NB4 (cell line): ENCODE data around the gene NTNG1.

Experiments
- CTCF ChIP-seq: IDR thresholded peaks from one replicate; pipeline ENCODE4 v1.5.1; 2012; ENCODE audit warnings: low read depth, low read length
- POLR2A ChIP-seq: IDR thresholded peaks from 2 replicates; pipeline ENCODE4 v1.6.1; 2011; ENCODE audit warnings: mild to moderate bottlenecking; ENCODE audit not compliant: insufficient read length; ENCODE audit errors: extremely low read depth

GRCh38 chr1:107454791-107455190 is 314.0 kb downstream of the NTNG1 start:
- no peak for TF ChIP-seq CTCF
- no peak for TF ChIP-seq POLR2A
